GM12872 (cell line): ENCODE measurements around the gene RNU1-3.
A peak's percentile ranks its signal among the peaks of the same experiment; 100 is the strongest.
"Not testable (repeated sequence)": the region's sequence is repeated elsewhere in the genome, so short reads cannot be mapped to it uniquely, and the experiment has no call there.

Experiments used
- CTCF ChIP-seq: IDR thresholded peaks from 3 replicates; pipeline ENCODE4 v1.5.1; 2011; ENCODE audit warnings: low read depth, mild to moderate bottlenecking, low read length, moderate library complexity; ENCODE audit not compliant: insufficient read depth

Gene RNU1-3

GRCh38 chr1:16666502-16667413 lies at the start of gene RNU1-3:
Gene RNU1-3, minus strand, starts transcription at chr1:16666948.
- TF ChIP-seq CTCF: not testable (repeated sequence)

- peak; percentile 27; the same call in 1 of the 3 replicates for TF ChIP-seq CTCF
These were observed 18.1 kb upstream of the RNU1-3 start for GRCh38 chr1:16684738-16685337.

GRCh38 chr1:16677552-16678431 lies 11.0 kb upstream of the RNU1-3 start:
- TF ChIP-seq CTCF: no peak

- peak; percentile 51 for TF ChIP-seq CTCF
These were observed 22.1 kb downstream of the RNU1-3 start for GRCh38 chr1:16644482-16645270.

GRCh38 chr1:16644193-16644481 lies 22.6 kb downstream of the RNU1-3 start:
- TF ChIP-seq CTCF: no peak

GRCh38 chr1:16631248-16632043 lies 35.3 kb downstream of the RNU1-3 start:
- no peak for TF ChIP-seq CTCF
